ENCODE measurements around the gene DPH6. TPM values are rescaled to one million over a fixed set of nuclear protein-coding genes. Genes with fewer than 3 reads are reported as not detected.

The DPH6 gene
- total and polyA plus RNA-seq, 8 donors, result 9.8 to 19.1 (median 13.7) TPM

- TF ChIP-seq, protein P1, sequence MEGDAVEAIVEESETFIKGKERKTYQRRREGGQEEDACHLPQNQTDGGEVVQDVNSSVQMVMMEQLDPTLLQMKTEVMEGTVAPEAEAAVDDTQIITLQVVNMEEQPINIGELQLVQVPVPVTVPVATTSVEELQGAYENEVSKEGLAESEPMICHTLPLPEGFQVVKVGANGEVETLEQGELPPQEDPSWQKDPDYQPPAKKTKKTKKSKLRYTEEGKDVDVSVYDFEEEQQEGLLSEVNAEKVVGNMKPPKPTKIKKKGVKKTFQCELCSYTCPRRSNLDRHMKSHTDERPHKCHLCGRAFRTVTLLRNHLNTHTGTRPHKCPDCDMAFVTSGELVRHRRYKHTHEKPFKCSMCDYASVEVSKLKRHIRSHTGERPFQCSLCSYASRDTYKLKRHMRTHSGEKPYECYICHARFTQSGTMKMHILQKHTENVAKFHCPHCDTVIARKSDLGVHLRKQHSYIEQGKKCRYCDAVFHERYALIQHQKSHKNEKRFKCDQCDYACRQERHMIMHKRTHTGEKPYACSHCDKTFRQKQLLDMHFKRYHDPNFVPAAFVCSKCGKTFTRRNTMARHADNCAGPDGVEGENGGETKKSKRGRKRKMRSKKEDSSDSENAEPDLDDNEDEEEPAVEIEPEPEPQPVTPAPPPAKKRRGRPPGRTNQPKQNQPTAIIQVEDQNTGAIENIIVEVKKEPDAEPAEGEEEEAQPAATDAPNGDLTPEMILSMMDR (IDR thresholded peaks at IDR 0.05), result no peak
- Histone ChIP-seq H3K27me3 (no peaks in the 10 kb centered on the region), H3K4me1 (no peaks in the 10 kb centered on the region), H3K9me3 (peaks cover 0 to 6% of the 10 kb centered on the region in 2 donors), H3K36me3 (no peaks in the 10 kb centered on the region), H3K4me3 (no peak overlapping the region), H3K27ac (no peak overlapping the region)
- DNase-seq (no peak), ATAC-seq (no peak)
- intact Hi-C loops (cut with DNase I), result no loop called here
Measured at GRCh38 chr15:35427496-35427895, 118.5 kb downstream of the DPH6 start.

DNA sequence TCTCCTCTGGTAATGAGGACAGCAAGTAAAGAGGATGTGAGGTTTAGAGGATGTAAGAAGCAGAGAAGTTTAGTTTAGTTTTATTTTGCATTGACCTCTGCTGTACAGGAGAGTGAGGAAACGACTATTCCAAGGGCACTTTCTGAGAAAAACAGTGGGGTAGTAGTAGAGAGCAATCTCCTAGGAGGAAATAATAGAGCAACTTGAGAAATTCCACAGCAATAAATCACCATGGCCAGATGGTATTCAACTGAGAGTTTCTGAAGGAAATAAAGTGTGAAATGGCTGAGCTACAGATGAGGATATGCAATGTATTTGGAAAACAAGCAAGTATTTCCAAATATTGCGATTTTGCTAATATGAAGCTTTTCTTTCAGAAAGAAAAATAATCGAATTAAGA, 118.9 kb downstream of the DPH6 start:
- Histone ChIP-seq H3K36me3 (no peaks in the 10 kb centered on the region), H3K4me1 (no peaks in the 10 kb centered on the region), H3K4me3 (no peak overlapping the region), H3K27ac (no peak overlapping the region), H3K27me3 (no peaks in the 10 kb centered on the region), H3K9me3 (peaks cover 0 to 6% of the 10 kb centered on the region in 2 donors)
- TF ChIP-seq, protein P1 (IDR thresholded peaks at IDR 0.05), result no peak
- peak; percentile 57 for ATAC-seq
- intact Hi-C loops (cut with DNase I), result no loop called here
- DNase-seq, result peak in 1 of 4 donors; percentile 6

DNA sequence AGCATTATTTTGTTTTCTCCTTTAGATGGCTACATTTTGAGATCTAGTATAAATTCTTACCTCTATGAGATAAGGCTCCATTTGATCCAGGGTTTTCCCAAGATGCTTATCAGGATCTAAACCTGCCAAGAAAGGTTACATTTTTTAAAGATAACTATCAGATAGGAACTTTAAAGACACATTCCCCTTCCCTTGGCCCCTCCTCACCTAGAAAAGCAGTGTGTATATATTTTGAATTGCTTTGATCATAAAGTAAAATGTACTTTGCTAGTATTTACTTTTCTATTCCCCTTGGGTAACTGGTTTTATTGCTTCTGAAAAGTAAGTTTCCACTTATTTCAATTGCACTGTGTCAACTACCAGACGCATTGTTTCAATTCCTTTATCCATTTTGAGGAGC, 135.2 kb downstream of the DPH6 start:
- Histone ChIP-seq H3K36me3 (no peaks in the 10 kb centered on the region), H3K9me3 (no peaks in the 10 kb centered on the region), H3K4me3 (no peak overlapping the region), H3K27ac (no peak overlapping the region), H3K4me1 (no peaks in the 10 kb centered on the region), H3K27me3 (no peaks in the 10 kb centered on the region)
- ATAC-seq, result no peak
- intact Hi-C loops (cut with DNase I), result no loop called here
- DNase-seq, result peak in 1 of 4 donors; percentile 5
- TF ChIP-seq, protein P1 (IDR thresholded peaks at IDR 0.05), result no peak

GRCh38 chr15:35399901-35400300, 146.1 kb downstream of the DPH6 start:
- Histone ChIP-seq H3K27me3 (no peaks in the 10 kb centered on the region), H3K4me1 (no peaks in the 10 kb centered on the region), H3K9me3 (no peaks in the 10 kb centered on the region), H3K27ac (no peak overlapping the region), H3K4me3 (no peak overlapping the region), H3K36me3 (no peaks in the 10 kb centered on the region)
- intact Hi-C loops (cut with DNase I), result no loop called here
- DNase-seq (no peak), ATAC-seq (no peak)
- TF ChIP-seq, protein P1 (IDR thresholded peaks at IDR 0.05), result no peak

GRCh38 chr15:35397027-35397426, 148.9 kb downstream of the DPH6 start:
- DNase-seq (no peak), ATAC-seq (no peak)
- Histone ChIP-seq H3K36me3 (no peaks in the 10 kb centered on the region), H3K9me3 (no peaks in the 10 kb centered on the region), H3K4me3 (no peak overlapping the region), H3K27me3 (no peaks in the 10 kb centered on the region), H3K4me1 (no peaks in the 10 kb centered on the region), H3K27ac (no peak overlapping the region)
- intact Hi-C loops (cut with DNase I), result no loop called here
- TF ChIP-seq, protein P1 (IDR thresholded peaks at IDR 0.05), result no peak

All from left lung (tissue), 10 donors.